Retinal pigment epithelial cell (primary cell): Measurements from ENCODE around the gene HNRNPH3.

Experiments used
- DNase-seq: peaks from one replicate; pipeline ENCODE4 v3.0.0-alpha.2; 2010; ENCODE audit warnings: low read depth
- H3K4me3 ChIP-seq: 2 replicates; pipeline ENCODE4 v1.5.1; 2011; ENCODE audit warnings: mild to moderate bottlenecking, low read length, control low read depth, moderate library complexity
- TF ChIP-seq, protein P1 (sequence below): conservative IDR thresholded peaks from 2 replicates; pipeline ENCODE4 v1.5.1; 2011; ENCODE audit warnings: low read depth, low read length, control low read depth, inconsistent platforms

HNRNPH3 gene, protein sequence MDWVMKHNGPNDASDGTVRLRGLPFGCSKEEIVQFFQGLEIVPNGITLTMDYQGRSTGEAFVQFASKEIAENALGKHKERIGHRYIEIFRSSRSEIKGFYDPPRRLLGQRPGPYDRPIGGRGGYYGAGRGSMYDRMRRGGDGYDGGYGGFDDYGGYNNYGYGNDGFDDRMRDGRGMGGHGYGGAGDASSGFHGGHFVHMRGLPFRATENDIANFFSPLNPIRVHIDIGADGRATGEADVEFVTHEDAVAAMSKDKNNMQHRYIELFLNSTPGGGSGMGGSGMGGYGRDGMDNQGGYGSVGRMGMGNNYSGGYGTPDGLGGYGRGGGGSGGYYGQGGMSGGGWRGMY

GRCh38 chr10:68331455-68332258, at the start of gene HNRNPH3:
Gene HNRNPH3, plus strand, starts transcription at chr10:68332064. Its CDS starts 5,158 bp downstream, at chr10:68337222.
- TF ChIP-seq, protein P1, sequence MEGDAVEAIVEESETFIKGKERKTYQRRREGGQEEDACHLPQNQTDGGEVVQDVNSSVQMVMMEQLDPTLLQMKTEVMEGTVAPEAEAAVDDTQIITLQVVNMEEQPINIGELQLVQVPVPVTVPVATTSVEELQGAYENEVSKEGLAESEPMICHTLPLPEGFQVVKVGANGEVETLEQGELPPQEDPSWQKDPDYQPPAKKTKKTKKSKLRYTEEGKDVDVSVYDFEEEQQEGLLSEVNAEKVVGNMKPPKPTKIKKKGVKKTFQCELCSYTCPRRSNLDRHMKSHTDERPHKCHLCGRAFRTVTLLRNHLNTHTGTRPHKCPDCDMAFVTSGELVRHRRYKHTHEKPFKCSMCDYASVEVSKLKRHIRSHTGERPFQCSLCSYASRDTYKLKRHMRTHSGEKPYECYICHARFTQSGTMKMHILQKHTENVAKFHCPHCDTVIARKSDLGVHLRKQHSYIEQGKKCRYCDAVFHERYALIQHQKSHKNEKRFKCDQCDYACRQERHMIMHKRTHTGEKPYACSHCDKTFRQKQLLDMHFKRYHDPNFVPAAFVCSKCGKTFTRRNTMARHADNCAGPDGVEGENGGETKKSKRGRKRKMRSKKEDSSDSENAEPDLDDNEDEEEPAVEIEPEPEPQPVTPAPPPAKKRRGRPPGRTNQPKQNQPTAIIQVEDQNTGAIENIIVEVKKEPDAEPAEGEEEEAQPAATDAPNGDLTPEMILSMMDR: no peak
- peak within 1 kb of the TSS; percentile 94 for H3K4me3 ChIP-seq
- DNase-seq: peak; percentile 85

DNA sequence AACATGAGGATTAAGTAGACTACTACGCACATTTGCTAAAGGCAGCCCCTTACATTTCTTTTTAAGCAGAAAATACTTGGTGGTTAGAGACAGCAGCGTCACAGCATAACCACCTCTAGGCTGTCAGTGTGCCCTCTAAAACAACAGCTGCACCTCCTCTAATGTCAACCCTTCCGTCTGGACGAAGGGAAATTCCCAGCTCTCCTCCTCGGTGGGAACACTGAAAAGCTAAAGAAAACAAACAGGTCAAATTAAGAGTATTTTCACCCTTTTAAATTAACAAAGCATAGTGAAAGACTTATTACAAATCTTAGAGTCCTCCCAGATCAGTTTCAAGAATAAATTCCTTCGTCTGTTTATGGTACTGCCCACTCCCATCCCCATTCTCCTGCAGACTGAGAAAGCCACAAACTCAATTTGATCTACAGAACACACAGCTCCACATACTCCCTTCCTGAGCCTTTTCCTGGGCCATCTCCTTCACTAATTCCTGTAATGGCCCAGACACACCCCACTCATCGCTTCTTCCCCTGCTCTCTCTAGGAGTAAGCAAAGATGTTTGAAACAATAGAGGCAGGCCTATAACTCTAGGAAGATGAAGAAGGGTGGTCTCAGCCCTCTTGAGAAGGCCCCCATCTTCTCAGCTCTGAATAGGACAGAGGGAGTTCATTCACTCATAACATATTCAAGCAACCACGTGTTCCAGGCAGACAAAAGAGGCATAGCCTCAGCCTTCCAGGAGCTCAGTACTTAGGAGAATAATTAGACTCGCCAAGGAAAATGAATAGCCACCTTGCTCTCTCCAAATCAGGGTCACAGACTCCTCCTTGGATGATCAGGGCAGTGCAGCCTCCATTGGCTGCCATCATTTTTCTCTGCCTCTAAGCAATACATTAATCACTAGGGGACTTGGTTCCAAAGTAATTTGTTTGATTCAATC, 47.5 kb upstream of the HNRNPH3 start:
- no peak for DNase-seq
- no peak overlapping the region for H3K4me3 ChIP-seq
- TF ChIP-seq, protein P1: no peak

DNA sequence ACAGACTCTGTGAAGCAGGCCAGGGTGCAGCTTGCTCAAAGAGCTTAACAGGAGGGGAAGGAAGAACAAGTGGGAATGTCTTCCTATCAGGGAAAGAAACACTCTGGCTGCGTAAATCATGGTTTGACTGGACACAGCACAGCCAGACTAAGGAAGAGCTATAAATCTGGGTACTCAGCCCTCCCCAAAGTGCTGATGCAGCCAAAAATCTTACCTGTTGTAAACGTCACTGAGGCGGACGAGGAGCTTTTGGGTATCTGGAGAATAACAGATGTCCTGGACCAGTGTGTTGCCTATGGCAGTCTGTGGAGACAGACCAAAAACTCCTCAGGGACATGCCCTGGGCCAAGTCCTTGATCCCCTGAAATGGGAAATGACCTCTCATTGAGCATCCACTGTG, 43.1 kb upstream of the HNRNPH3 start:
- H3K4me3 ChIP-seq: no peak overlapping the region
- no peak for DNase-seq

GRCh38 chr10:68290736-68291135, 41.1 kb upstream of the HNRNPH3 start:
- TF ChIP-seq, protein P1: no peak
- DNase-seq: no peak
- no peak overlapping the region for H3K4me3 ChIP-seq

More for the DNA sequence above, 43.1 kb upstream of the HNRNPH3 start:
- TF ChIP-seq, protein P1: no peak

DNA sequence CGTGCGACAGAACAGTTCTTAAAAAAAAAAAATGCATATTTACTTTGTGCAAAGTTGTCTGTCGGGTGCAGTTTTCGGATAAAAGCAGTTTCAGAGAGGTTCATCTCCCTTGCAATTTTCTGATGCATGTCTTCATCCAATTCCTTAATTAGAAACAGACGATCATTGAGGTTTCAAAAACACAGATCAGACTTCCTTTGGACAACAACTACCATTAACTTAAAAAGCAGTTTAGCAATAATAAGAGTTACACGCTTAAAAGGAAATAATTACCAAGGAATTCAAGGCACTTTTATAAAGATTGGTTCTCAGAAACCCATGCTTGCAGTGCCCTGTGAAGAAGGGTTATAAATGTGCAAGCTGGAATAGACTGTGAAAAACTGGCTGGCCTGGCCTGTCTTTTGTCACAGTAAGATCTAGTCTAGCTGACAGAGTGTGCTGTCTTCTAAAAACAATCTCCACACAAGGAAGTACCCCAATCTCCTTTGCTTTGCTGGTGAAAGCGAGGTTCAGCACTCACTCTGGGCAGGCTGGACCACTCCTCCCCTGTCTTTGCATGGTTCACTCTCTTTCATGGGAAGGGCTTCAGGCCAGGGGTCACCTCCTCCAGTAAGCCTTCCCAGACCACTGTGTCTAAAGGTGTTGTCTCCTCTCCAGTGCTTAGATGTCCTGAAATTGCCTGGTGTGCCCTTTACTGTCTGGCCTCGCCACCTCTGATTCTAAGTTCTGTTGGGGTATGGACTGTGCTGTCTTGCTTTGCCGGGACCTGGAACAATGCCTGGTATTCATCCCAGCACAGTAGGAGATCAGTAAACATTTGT, 34.8 kb upstream of the HNRNPH3 start:
- H3K4me3 ChIP-seq: no peak overlapping the region
- DNase-seq: no peak
- TF ChIP-seq, protein P1: no peak

GRCh38 chr10:68301301-68301700, 30.6 kb upstream of the HNRNPH3 start:
- no peak overlapping the region for H3K4me3 ChIP-seq
- TF ChIP-seq, protein P1: no peak
- DNase-seq: no peak
